GM12873 (cell line): ENCODE data around the gene CPEB2.

Experiments used
- CTCF ChIP-seq: IDR thresholded peaks from 2 replicates; pipeline ENCODE4 v1.5.1; 2012; ENCODE audit warnings: low read depth, mild to moderate bottlenecking, moderate library complexity, low read length, control low read depth; ENCODE audit not compliant: insufficient read depth; ENCODE audit errors: missing control alignments

The CPEB2 gene

DNA sequence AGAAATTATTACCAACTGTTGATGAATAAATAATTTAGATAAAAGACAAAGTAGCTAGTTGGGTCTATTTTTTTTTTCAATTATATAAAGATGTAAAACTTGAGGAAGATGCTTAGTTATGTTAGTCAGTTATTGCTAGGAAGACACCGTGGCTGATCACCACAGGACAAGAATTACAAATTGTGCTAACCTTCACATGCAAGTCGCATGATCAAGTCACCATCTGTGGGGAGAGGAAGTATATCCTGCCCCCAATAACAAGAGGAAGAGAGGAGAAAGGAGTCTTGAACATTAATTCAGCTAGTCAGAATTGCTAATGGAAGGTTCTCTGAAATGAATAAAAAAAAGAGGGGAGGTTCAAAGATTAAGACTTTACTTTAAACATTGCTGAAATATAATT is 52.3 kb downstream of the CPEB2 start:
- TF ChIP-seq CTCF = no peak

- TF ChIP-seq CTCF = no peak
Observed at GRCh38 chr4:15060213-15060612, 57.9 kb downstream of the CPEB2 start.

GRCh38 chr4:15063341-15063740 is 61.1 kb downstream of the CPEB2 start:
- TF ChIP-seq CTCF = no peak

DNA sequence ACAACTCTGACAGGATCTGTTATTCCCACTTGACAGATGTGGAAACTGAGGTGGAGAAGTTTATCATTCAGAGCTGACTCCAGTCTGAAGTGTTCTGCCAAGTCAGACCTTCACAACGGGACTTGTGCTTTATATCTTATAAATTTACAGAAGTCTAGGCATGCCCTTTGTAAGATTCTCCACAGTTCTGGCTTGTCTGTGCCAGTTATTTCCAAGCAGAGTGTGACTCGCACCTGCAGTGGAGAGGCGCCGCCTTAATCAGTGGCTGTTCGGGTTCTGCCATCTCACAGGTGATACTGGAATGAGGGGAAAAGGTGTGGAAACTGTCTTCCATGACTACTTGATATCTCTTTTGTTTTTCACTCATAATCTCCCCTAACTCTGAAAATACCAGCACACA is 63.2 kb downstream of the CPEB2 start:
- TF ChIP-seq CTCF = no peak

DNA sequence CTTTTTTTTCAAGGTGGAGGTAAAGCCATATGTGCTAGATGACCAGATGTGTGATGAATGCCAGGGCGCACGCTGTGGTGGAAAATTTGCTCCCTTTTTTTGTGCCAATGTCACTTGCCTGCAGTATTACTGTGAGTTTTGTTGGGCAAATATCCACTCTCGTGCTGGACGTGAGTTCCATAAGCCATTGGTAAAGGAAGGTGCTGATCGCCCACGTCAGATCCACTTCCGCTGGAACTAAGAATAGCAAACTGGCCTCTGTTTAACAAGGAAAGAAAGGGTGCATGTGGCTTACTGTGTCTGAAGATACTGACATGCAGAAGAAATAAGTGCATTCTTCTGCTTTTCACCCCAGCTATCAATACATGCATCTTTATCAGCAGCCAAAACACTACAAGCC is 63.9 kb downstream of the CPEB2 start:
- TF ChIP-seq CTCF = no peak

GRCh38 chr4:15068298-15068697 is 66.0 kb downstream of the CPEB2 start:
- no peak for TF ChIP-seq CTCF

DNA sequence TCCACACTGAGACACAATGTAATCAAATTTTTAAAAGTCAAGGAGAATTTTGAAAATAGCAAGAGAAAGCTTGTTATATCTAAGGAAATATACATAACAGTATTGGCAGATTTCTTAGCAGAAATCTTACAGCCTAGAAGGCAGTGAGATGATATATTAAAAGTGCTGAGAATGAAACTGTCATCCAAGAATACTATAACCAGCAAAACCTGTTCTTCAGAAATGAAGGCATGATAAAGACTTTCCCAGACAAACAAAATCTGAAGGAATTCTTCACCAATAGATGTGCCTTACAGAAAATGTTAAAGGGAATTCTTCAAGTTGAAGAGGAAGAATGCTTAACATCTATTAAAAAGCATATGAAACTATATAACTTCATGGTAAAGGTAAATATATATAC is 73.6 kb downstream of the CPEB2 start:
- TF ChIP-seq CTCF = no peak

DNA sequence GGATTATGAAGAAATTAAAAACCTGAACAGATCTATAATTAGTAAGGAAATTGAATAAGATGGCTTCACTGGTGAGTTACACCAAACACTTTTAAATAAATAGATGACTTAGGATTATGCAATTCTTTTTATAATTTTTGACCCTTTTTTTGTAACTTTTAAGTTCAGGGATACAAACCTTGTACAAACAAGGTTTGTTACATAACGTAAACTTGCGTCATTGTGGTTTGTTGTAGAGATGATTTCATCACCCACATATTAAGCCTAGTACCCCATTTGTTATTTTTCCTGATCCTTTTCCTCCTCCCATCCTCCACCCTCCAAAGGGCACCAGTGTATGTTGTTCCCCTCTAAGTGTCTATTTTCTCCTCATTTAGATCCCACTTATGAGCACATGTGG is 75.7 kb downstream of the CPEB2 start:
- TF ChIP-seq CTCF = no peak
